Neural progenitor cell (in vitro differentiated cells): ENCODE measurements around the gene CDH23.

Experiments
- EZH2 ChIP-seq: fragments of 200-600 bp; sonication (generic); IDR thresholded peaks from 2 replicates; pipeline ENCODE4 v1.6.1; 2017; ENCODE audit warnings: antibody characterized with exemption, mild to moderate bottlenecking, moderate library complexity
- EZH2phosphoT487 ChIP-seq: fragments of 200-600 bp; sonication (generic); IDR thresholded peaks from 2 replicates; pipeline ENCODE4 v1.6.1; 2017; ENCODE audit warnings: antibody characterized with exemption
- TF ChIP-seq, protein P1 (sequence below): fragments of 200-600 bp; sonication (generic); IDR thresholded peaks from 2 replicates; pipeline ENCODE4 v1.5.1; 2017; ENCODE audit warnings: antibody characterized with exemption, mild to moderate bottlenecking

GRCh38 chr10:71743089-71743838 is 346.5 kb downstream of the CDH23 start:
- TF ChIP-seq, protein P1, sequence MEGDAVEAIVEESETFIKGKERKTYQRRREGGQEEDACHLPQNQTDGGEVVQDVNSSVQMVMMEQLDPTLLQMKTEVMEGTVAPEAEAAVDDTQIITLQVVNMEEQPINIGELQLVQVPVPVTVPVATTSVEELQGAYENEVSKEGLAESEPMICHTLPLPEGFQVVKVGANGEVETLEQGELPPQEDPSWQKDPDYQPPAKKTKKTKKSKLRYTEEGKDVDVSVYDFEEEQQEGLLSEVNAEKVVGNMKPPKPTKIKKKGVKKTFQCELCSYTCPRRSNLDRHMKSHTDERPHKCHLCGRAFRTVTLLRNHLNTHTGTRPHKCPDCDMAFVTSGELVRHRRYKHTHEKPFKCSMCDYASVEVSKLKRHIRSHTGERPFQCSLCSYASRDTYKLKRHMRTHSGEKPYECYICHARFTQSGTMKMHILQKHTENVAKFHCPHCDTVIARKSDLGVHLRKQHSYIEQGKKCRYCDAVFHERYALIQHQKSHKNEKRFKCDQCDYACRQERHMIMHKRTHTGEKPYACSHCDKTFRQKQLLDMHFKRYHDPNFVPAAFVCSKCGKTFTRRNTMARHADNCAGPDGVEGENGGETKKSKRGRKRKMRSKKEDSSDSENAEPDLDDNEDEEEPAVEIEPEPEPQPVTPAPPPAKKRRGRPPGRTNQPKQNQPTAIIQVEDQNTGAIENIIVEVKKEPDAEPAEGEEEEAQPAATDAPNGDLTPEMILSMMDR, result no peak
- TF ChIP-seq EZH2 (no peak), EZH2phosphoT487 (no peak)
